NCI-H2196 treated with DMSO at 0.1 percent for 48 hours (cell line): Measurements from ENCODE around the gene SKAP1.
"Not testable (repeated sequence)": the region's sequence is repeated elsewhere in the genome, so short reads cannot be mapped to it uniquely, and the experiment has no call there.

Source experiments
- DNase-seq: peaks from one replicate; lab custom pipeline; 2025; ENCODE audit not compliant: unreplicated experiment; lab: John Stamatoyannopoulos, UW

The SKAP1 gene

GRCh38 chr17:48250059-48250458 lies 180.0 kb downstream of the SKAP1 start:
- not testable (repeated sequence) for DNase-seq

- DNase-seq = no peak
These were observed 182.4 kb downstream of the SKAP1 start for GRCh38 chr17:48247603-48248002.

DNA sequence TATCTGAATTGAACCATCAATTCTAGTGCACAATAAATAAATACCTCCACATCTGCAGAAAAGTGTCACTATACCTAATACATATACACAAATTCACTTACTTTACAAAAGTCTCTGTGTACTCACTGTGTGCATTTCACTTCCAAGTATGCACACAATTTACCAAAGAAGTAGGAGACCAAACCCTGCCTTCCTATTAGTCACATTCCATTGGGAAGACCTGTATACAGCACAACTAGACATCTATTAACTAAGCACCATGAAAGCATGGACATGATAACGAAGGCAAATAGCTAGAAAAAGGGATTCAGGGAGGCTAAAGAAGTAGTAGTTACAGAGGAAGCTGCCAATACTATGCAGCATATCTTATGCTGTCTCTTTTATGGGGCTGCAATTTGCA lies 183.0 kb downstream of the SKAP1 start:
- no peak for DNase-seq

DNA sequence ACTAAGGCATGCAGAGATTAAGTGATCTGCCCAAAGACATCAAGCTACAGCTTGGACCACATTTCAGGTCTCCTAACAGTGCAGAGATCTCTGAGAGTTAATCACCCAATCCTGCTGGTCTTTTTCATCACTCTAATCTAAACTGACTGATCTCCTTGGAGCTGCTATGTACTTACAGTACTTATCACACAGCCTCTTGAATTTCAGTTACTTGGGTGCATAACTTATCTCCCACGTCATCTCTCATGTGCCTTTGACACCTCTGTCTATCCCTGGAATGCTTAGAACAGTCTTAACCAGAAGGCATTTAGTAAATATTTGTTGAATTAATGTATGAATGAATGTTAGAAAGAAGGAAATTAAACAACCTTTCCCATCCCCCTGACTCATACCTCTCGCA lies 183.4 kb downstream of the SKAP1 start:
- DNase-seq = no peak

- DNase-seq = not testable (repeated sequence)
These were observed 184.5 kb downstream of the SKAP1 start for GRCh38 chr17:48245465-48246033.

GRCh38 chr17:48244814-48245213 lies 185.2 kb downstream of the SKAP1 start:
- DNase-seq = no peak

GRCh38 chr17:48244121-48244711 lies 185.8 kb downstream of the SKAP1 start:
- DNase-seq = no peak

DNA sequence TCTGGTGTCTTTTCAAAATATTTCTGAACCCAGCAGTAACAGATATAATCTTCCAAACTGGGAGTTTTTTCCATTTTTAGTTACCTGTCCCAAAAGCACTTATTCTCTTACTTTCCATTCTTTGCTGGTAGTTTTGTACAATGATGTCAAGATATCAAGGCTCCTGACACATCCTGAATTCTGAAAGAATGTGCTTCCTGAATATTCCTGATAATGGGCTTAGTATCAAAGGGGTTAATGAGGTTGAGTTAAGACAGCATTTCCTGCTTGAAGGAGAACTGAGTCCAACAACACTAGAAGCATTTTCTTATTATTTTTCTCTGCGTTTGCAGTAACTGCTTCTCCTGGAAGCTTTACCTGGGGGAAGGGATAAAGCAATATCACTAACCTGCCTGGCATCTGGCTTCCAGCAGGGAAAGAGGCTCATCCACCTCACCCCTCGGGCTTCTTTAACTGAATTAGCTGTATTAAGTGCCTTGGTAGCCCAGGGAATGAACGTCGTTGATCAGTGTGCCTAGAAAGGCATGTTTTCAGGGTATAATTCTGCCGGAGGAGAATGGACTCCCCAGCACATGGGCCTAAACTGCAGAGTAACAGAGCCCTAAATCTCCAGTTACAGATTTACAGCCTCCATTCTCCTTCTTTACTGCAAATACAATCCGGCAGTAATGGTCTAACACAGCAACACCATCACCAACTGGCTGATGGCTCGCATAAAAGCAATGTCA lies 188.1 kb downstream of the SKAP1 start:
- no peak for DNase-seq

GRCh38 chr17:48241131-48241591 lies 188.9 kb downstream of the SKAP1 start:
- no peak for DNase-seq

- no peak for DNase-seq
These were observed 189.4 kb downstream of the SKAP1 start for GRCh38 chr17:48240562-48241130.

GRCh38 chr17:48240122-48240521 lies 189.9 kb downstream of the SKAP1 start:
- no peak for DNase-seq

DNA sequence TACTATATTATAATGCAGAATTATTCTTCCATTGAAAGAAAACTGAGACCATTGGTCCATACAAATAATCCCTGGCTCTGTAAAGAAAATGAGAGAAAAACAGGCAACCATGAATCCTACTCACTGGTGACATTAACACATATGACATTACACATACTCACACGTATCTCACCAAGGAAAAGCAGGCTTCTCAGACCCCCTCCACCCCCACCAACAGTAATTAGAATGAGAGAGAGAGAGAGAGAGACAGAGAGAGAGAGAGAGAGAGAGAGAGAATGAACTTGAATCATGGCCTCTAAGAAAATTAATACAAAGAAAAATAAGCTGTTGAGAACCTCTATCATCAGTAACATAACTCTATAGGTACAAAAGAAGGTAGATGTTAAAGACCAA lies 190.4 kb downstream of the SKAP1 start:
- DNase-seq = no peak

- DNase-seq = no peak
These were observed 190.9 kb downstream of the SKAP1 start for GRCh38 chr17:48238933-48239602.

- no peak for DNase-seq
These were observed 192.6 kb downstream of the SKAP1 start for GRCh38 chr17:48237456-48237855.

DNA sequence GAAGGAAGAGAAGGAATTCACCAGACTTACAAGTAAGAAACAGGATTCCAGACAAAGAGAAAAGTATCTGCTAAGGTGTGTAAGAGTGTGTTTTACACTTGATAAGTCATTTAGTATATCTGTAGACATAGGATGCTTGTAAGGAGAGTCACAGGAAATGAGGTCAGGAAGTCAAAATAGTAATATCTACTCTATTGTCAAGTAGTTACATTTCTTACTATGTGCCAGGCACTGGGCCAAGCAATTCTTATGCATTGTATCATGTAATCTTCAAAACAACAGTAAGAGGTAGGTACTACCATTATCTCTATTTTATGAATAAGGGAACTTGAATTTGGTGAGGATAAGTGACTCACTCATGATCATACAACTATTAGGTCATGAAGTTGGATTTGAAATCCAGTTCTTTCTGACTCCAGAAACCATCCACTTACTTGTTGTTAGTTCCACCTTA lies 193.3 kb downstream of the SKAP1 start:
- no peak for DNase-seq

DNA sequence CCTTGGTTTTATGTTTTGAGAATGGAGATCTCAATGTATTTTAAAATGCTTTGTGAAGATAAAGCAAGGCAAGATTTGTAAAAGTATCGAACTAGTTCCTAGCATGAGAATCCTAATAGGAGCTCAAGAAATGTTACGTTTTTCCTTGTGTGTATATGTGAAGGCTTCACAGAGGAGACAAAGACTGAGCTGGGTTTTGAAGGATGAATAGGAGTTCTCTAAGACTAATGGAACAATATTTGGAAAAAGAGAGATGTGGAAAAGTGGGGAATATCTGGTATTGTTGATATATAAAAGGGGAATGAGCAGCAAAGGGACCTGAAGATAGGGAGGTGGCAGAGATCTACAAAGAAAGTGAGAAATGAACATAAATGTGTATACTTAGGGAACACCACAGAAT lies 195.1 kb downstream of the SKAP1 start:
- no peak for DNase-seq

DNA sequence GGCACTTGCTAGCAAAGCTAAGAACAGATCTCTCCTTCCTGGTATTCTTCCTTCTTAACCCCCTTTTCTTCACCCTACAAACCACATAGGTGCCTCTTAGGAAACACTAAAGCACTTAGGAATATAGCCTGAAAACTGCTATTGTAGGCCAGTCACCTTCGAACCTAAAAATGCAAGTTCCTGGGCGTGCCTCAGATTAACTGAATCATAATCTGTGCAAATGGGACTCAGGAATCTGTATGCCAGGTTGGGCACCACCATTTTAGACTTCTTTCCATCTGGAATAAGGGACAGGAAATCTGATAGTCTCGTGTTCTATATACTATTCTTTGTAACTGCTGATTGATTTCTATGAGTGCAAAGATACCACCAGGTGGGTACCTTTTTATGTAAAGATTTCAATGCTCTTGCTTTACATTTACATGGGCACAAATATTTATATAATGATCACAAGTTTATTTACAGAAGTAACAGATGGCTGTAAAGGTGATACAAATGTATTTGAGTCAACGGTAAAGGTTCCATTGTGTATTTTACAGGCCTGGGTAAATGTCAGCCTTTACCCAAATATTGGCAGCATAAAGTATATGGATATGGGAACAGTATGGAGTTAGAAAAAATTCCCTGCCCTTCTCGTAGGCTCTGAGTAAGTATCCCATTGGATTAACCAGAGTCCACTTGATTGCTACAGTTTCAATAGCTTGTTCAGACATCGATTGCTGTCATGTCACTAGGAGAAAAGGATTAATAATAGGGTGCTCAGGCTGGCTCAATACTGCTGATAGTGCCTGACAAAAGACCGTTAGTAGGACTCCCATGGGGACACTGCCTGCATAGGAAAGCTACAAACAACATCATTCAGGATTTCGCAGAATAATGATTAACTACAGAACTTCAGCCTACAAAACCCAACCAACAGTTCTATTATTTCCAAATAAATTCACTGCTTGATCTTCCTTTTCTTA lies 197.7 kb downstream of the SKAP1 start:
- no peak for DNase-seq

GRCh38 chr17:48229936-48230335 lies 200.1 kb downstream of the SKAP1 start:
- DNase-seq = no peak

GRCh38 chr17:48228720-48229119 lies 201.3 kb downstream of the SKAP1 start:
- DNase-seq = no peak
